ENCODE data around the gene ARL8A.

DNA sequence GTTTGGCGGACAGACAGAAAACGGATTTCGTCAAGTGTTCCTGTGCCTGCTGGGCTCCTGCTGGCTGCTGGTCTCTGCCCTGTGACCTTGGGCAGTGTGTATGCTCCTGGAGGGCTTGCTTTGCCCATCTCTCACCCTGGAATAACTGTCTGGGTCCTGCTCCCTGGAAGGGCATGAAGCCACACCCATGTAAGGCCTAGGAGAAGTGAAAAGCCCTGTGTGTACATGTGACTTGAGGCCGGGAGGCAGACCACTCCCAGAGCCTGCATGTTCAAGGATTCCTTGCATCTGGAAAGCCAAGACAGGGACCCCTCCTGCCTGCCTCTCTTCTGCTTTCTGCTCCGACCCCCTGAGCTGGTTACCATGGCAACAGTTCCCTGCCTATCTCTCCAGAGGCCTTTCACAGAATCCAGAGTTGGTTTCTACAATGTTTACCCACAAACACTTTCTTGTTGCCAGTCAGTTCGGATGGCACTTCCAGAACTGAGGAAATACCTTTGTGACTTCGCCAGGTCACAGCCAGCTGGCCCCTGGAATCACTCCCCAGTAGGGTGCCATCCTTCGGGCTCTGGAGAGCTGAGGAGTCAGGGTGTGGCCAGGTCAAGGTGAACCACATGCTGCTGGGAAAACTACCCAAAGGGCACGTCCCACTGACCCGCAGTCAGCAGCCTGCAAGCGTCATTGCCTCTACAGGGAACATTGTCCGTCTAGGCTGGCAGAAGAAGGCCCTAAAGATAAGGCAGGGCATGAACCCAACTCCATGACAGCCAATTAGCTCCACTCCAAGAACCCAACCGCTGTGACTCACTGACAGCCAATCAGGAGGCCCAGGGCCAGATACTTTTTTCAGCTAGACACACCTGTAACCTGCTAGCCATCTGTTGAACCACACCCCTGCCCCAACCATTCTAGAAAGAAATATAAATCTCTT, 36.5 kb downstream of the ARL8A start:
- TF ChIP-seq POLR2A (IDR thresholded peaks at IDR 0.05) = no peak
- no peak for TF ChIP-seq CTCF (IDR thresholded peaks at IDR 0.05)
- TF ChIP-seq POLR2AphosphoS5 (IDR thresholded peaks at IDR 0.05; ENCODE audit: insufficient read depth in 1 of 2, low read depth in 1 of 2) = no peak

Data from vagina (tissue), 2 donors.